ENCODE results near the gene NIPSNAP3A.

Gene NIPSNAP3A

DNA sequence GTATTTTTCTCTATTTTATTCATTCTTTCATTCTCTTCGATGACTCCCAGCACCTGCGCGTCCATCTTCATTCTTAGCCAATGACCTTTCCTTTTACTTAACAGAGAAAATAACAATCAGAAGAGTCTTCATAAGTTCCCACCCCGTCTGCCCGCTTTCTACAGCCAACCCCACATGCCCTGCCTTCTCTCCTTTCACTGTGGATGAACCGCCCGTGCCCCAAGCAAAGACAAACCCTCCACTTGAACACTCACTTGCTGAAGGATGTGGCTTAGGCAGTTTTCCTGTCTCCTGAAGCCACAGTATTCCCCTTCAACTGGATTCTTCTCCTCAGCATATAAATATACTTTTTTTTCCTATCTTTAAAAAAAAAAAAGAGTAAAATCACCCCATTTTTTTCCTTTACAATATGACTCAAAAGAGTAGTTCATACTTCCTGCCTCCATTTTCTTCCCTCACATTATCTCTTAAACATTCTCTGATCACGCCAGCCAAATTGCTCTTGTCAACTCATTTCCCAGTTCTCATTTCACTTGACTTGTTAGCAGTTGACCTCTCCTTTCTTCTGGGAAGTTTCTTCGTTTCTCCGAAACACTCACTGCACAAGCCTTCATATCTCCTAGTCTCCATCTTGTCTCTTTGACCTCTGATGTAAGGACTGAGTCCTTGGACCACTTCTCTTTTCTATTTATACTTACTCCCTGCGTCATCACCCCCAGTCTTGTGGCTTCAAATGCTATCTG, 27.5 kb downstream of the NIPSNAP3A start:
- DNase-seq, result no peak

DNA sequence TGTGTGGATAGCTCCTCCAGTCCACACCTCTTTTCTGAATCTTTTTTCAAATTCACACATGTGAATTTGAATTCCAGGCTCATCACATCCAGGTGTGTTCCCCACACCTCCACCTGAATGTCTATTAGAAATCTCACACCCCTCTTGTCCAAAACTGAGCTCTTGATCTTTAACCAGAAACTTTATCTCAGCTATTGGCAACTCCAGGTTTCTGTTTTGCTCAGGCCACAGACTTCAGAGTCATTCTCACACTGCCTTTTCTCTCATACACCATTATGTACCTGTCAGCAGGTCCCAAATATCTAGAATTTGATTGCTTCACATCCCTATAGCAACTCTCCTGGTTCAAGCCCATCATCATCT, 28.1 kb downstream of the NIPSNAP3A start:
- no peak for DNase-seq

DNA sequence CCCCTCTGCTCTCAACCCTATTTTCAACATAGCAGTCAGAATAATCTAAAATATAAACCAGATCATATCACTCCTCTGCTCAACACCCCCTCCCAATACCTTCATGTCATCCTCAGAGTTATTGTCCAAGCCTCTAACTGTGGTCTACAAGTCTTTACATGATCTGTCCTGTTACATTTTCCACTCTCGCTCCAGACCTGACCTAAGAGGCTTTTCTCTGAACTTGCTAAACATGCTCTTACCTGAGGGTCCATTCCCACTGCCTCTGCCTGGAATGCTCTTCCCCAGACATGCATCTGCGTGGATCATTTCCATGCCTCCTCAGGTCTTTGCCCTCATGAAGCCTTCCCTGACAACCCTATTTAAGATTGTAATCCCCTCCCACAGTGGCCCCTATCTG, 28.5 kb downstream of the NIPSNAP3A start:
- DNase-seq, result no peak

DNA sequence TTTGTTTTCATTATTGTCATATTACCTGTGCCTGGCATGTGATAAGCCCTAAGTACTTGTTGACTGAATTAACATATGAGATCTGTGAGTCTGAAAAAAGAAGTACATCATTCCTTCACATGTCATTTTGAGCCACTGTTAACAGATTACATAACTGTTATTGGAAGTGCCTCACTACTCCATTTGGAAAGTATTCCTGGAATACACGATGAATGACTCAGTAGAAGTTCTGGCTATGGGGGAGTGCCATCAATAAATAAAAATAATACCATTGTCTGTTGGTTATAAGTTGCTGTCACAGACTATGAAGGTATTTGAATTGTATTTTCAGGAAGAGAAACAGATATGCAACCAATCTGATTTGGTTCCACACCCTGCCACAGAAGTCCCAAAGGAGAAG, 29.3 kb downstream of the NIPSNAP3A start:
- DNase-seq, result no peak

DNA sequence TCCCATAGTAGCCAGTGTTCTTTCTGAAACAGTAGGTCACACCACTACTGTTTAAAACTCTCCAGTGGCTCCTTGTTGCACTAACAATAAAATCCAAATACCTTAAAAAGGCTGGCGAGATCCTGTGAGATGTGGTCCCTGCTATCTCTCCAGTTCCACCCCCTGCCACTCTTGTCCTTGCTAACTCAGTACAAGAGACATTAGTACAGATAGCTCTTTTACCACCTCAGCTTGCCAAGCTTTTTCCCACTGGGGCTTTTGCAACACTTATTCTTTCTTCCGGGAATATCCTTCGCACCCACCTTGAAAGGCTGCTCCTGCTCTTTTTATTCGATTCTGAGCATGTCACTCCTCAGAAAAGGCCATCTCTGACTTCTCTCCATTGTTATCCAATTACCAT, 31.3 kb downstream of the NIPSNAP3A start:
- DNase-seq, result no peak

DNA sequence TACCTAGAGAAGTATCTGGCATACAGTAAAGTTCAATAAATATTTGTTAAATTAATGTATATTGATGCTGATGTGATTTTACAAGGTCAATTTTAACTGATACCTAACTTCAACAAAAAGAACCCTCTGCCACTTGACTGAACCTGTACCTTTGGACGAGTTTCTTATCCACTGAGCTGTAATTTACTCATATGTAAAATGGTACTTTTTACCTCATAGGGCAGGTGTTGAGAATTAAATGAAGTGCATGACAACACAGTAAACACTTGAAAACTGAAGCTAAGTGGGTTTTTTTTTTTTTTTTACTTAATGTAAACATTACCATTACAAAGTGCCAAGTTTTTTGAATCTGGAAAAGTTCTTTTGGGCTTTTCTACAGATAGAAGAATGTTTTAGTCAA, 31.9 kb downstream of the NIPSNAP3A start:
- no peak for DNase-seq

DNA sequence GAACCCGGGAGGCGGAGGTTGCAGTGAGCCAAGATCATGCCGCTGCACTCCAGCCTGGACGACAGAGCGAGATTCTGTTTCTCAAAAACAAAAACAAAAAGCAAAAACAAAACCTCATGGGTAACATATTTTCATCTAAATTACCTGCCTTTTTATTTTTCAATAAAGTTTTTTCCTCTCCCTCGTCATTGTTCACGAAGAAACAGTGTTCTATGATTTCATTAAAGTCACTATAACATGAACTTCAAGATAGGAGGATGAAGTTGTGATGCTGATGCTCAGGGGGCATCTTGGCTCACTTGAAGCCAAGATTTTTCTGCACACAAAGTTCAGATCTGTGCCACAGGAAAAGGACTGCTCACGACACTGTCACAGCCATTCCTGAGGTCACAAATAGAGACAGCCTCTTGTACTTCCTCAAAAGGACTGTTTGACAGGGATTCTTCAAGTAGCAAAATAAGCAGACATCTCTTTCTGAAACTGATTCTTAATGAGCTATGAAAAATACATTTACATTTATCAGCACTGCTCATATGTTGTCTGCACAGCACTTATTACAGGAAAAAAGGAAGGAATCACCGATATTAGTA, 32.6 kb downstream of the NIPSNAP3A start:
- DNase-seq, result no peak

DNA sequence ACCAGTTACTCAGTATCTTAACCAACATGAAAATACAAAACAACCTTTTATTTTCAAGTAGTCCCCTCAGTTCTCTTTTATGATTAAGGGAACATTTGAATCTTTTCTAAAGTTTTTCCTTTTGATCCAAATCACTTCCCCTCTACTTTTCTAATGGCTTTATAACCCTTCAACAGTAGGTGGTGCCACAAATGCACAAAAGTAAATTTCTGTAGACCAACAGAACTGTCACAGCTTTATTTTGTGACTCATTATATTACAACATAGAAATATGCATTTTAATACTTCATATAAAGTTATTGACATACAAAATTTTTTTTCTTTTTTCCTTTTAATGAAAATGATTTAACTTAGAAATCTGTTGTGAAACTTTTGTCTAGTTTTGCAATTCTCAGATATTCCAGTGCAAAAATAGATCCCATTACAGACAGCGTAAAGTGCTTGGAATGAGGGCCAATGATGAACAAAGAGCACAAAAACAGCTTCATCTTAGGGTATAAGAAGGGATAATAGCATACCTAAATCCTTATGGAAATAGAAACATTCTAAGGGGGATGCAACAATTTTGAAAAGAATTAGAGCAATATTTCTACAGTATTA, 33.4 kb downstream of the NIPSNAP3A start:
- no peak for DNase-seq

DNA sequence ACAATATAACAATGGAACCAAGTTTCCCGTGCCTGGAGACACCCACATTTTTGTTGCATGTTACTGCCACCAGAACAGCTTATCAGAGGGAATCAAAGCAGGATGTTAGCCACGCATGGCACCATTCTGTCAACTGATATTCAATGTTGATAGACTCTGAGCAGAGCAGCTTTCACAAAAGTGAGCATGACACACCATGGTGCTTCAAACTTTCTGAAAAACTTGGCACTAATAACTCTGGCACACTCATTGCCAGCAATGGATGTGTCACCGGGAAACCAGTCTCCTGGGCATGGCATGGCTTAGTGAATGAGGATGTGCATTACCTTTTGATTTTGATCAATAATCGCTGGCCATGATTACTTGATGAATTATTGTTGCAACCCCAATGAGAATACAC, 36.1 kb downstream of the NIPSNAP3A start:
- DNase-seq, result no peak

DNA sequence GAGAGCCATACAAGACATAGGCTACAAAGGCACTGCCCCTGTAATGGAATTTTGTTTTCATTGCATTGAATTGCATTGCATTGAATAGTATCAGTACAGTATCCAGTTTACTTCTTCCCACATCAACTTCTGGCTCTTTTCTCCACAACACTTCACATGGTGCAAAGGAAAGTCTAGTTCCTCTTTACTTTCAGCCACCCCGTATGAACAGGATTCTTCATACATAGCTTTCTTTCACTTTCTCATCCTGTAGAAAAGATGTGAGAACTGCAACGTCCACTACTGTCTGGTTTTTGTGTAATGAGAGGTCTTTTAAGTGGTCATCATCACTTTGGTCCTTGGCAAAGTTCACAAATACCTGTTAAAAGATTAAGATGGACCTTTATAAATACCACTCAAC, 36.6 kb downstream of the NIPSNAP3A start:
- no peak for DNase-seq

DNA sequence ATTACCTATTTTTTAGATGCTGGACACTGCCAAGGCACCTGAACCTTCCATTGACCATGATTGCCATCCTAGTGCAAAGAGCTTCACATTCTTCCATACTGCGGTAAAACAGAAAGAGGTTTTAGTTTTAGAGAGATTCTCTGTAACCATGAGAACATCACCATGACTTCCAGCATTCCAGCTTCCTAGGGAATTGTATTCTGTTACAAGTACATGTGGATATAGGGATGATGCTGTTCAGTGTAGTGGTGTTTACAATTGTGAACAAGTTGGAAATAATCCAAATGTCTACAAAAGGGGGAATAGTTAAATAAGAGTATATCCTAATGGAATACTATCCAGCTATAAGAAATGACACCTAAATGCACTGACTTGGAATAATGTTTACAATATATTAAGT, 38.8 kb downstream of the NIPSNAP3A start:
- DNase-seq, result no peak

DNA sequence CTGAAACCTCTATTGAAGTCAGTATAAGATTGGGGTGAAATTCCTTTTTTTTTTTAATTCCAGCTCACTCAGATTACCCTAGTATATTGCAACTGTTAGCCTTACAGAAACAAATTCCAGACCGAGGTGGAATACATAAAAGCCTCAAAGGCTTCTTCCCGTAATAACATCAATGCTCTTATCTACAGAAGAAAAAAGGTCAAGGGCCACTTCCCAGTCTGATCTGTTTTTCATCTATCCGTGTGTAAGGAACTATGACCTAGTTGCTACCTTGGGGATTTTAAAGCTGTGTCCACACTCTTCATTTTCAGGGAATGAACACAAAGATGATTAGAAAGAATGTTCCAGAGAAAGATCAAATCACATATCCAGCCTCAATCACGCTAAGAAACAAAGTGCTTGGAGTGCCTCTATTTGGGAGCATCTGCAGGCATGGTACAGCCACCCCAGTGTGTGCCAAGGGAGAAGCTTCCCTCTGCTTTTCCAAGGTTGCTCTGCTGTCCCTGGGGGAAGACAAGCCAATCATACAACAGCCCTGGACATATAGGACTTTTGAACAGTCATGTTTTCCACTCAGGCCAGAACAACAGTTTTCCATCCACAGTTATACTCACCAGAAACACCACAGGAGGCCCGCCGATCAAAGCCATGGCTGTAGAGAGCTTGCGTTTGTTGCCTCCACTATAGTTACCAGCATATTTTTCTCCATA, 40.0 kb downstream of the NIPSNAP3A start:
- DNase-seq, result no peak

DNA sequence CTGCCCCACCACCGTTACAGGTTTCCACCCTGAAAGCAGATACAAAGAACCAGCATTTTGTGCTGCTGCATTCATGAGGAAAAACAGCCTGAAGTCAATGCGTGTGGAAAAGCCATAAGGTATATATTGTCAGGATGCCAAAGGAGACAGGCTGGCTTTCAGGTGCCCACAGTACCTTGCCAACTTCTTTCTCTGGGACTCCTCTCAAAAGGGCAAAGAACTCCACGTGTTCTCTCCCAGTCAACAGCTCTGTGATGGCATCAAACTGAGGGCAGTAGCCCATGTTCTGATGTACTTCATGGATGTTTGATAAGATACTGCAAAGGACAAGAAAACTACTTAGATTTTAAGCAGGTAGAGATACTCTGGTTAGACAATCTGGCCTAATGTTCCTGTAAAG, 40.8 kb downstream of the NIPSNAP3A start:
- no peak for DNase-seq

DNA sequence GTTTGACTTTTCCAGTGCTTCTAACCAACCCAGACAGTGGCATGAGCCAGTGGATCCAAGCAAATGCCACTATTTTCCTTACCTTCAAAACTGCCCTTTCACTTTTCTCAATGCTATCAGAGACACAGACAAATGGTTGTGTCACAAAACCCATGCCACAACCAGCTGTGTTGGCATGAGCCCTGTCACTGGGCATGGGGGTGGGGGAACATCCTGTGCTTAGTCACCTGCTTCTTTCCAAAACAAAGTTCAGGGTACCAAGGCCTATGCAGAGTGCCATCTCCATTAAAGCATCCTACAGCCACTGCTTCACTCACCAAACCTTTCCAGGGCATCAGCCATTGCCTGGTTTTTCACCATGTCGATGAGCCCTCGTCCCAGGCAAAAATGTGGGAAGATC, 46.6 kb downstream of the NIPSNAP3A start:
- DNase-seq, result no peak

DNA sequence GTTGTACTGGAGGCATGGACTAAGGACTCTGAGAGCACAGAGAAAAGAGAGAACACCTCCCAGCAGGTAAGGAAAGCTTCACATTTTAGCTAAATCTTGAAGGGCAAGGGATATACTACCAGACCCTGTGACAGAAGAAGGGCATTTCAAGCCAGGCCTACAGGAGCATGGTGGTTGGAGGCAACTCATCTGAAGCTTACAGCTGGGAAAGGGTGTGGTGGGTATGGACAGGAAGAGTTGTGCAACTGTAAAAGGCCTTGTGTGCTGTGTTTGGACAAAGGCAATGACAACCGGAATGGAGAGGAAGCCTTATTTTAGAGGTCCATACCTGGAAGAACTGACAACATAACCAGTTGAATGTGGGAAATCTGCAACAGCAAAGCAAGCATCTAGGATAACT, 47.6 kb downstream of the NIPSNAP3A start:
- no peak for DNase-seq

DNA sequence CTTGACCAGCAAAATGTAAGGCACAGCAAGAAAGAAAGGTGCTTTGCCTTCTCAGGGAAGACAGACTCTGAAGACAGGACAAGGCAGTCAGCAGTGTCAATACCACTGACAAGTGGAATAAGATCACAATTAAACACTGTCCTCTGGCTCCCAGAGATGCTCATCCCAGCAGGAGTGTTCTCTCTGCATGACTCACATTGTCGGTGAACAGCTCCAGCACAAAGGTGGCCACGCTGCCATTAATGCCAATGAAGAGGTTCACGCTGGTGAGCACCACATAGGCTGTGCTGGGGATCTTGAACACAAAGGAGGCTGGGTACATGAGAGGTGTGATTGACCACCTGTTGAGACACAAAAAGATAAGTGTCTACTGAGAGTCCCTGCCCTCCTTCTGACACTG, 48.4 kb downstream of the NIPSNAP3A start:
- DNase-seq, result no peak

DNA sequence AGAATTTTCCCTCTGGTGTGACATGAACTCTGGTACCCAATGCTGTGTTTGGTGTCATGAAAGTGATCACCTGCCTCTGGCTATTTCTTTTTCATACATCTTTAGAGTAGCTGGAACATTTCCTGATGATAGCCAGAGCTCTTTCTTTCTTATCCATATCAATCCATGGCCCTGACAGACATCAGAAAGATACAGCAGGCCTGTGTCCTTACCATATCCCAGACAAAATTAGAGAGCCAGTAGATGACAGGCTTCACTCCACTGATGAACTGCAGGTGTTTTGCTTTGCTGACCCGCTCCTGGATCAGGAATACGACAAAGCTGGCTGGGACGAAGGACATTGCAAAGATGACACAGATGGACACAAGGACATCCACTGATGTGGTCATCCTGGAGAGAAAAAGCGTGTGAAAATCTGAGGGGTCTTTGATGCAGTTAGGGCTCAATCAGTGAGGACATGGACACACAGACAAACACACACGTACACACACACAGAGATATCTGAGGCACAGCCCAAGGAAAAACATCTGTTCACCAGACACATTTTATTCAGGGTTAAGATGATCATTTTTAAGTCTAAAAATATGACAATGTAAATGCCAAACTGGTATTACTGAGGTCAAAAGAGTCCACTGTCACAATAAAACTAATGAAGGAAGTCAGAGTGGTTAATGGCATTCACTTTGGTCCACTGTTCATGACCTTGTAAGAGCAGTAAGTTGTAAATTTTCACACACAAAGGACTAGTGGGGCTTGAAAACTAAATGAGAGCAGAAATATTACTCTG, 50.9 kb downstream of the NIPSNAP3A start:
- DNase-seq, result no peak

DNA sequence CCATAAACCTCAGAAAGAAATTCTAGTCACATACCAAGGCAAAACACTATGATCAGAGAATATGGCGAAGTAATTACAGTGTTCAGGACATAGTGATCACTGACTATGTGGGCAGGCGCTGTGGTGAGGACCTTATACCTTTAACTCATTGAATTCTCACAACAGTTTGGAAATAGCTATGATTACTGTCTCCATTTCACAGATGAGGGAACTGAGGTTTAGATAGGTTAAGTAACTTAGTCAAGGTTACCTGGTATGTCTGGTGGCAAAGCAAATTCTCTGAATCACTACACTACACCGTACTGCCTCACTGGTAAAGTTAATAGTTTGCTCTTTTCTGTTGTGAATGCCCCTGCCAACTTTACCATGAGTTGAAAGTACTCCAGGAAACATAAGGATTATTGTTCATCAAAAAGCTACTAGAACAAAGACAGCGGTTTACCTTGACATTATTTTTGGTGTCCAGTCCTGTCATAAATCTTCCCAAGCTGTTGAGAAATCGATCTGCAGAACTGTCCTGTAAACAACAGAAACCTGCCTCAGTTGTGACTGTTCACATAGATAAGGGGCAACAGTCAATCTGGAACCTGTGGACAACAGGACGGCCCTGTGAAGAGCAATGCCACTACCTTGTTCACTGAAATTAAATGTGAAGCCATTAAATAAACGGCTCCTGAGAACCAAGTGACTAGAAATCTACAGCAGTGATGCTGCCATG, 52.7 kb downstream of the NIPSNAP3A start:
- no peak for DNase-seq

DNA sequence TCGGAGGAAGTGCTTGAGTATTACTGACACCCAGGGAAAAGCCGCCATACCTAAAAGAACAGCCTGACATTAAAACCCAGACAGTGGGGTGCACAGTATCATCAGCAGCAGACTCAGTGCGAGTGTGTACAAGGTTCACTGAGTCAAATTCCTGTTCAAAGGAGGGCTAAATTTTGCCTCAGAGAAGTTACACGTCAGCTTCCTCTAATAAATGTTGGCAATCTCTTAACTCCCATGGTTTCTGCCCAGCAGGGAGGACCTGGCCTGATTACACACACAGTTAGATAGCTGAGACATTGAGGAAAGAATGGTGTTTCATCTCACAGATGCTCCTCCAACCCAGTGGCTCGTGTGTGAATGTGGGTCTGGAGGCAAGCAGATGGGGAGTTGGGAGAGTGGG, 54.6 kb downstream of the NIPSNAP3A start:
- no peak for DNase-seq

DNA sequence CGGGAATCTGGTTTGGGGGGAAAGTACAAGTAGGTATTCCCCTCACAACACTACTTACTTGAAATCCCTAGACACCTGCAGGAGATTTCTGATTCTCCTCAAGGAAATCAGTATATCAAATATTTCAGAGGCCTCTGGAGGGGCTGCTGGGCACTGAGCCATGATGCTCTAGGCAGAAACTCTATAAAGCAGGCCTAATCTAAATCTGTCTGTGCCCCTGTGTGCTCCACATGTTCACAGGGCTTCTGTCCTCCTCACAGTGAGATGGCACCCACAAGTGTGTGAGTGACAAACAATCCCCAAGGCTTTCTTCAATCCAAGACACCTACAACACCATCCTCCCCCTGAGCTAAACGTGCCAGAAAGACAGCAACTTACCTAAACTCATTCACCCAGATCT, 55.4 kb downstream of the NIPSNAP3A start:
- no peak for DNase-seq

DNA sequence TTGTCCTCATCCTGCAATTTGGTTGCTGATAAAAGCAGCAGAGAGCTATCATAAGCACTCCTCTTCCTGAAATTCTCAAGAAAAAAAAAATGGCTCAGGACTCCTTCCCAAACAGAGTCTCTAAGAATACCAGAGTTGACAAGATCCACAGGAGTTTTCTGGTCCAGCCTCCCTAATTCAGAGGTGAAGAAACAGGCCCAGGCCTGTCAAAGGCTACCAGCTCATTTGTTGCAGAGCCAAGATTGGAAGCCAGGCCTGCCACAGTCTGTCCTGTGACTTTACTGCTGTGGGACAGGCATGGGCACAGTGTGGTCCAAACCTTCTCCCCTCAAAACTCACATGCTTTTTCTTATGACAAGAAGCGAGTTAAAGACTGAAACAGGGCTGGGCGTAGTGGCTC, 58.0 kb downstream of the NIPSNAP3A start:
- no peak for DNase-seq

DNA sequence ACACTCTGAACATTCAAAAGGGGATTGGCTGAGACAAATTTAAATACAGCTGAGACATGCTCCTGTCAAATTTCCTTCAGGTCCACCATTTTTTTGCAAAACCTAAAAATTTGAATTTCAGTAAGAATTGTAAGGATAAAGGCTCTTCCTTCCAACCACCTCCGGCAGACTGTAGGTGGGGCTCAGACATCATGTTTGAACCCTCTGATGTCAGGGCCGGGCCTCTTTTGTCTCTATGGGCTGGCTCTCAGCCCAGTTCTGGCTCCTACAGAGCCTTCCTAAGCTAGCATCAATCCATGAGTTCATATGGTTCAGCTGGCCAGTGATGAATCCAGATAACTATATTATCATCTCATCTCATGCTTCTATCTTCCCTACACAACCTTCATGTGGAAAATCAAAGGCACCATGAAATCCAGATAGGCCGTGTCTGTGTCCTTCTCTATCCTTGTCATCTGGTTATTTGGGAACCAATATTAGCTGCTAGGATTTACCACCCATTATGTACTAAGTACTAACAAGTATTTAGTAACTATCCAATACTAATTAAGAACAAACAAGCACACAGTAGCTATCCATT, 60.6 kb downstream of the NIPSNAP3A start:
- no peak for DNase-seq

Measured in effector CD4-positive, alpha-beta T cell (primary cell).